HEK293T (cell line): Measurements from ENCODE around the gene MAGIX.

Experiments
- ARNT ChIP-seq: fragments of 450-650 bp; IDR thresholded peaks from 2 replicates; pipeline ENCODE4 v1.6.1; 2017; ENCODE audit warnings: mild to moderate bottlenecking
- BHLHE40 ChIP-seq: fragments of 450-650 bp; IDR thresholded peaks from 2 replicates; pipeline ENCODE4 v1.6.1; 2016; ENCODE audit warnings: mild to moderate bottlenecking, moderate library complexity, borderline replicate concordance
- ELF4 ChIP-seq: fragments of 450-650 bp; IDR thresholded peaks from 2 replicates; pipeline ENCODE4 v1.6.1; 2017; ENCODE audit warnings: antibody characterized with exemption
- FOXK2 ChIP-seq: fragments of 450-650 bp; IDR thresholded peaks from 2 replicates; pipeline ENCODE4 v1.6.1; 2016; ENCODE audit warnings: mild to moderate bottlenecking
- FOXM1 ChIP-seq: fragments of 450-650 bp; IDR thresholded peaks from 2 replicates; pipeline ENCODE4 v1.6.1; 2017; ENCODE audit warnings: mild to moderate bottlenecking, borderline replicate concordance
- HDGF ChIP-seq: fragments of 450-650 bp; IDR thresholded peaks from 2 replicates; pipeline ENCODE4 v1.6.1; 2017; ENCODE audit warnings: antibody characterized with exemption, borderline replicate concordance
- L3MBTL2 ChIP-seq: fragments of 450-650 bp; conservative IDR thresholded peaks from 2 replicates; pipeline ENCODE4 v1.6.1; 2016; ENCODE audit warnings: mild to moderate bottlenecking
- LEF1 ChIP-seq: fragments of 450-650 bp; IDR thresholded peaks from 2 replicates; pipeline ENCODE4 v1.6.1; 2017; ENCODE audit warnings: mild to moderate bottlenecking, borderline replicate concordance
- NFRKB ChIP-seq: fragments of 450-650 bp; IDR thresholded peaks from 2 replicates; pipeline ENCODE4 v1.6.1; 2016; ENCODE audit warnings: mild to moderate bottlenecking, moderate library complexity
- SP1 ChIP-seq: fragments of 450-650 bp; IDR thresholded peaks from 2 replicates; pipeline ENCODE4 v1.6.1; 2017
- SUZ12 ChIP-seq: fragments of 450-650 bp; IDR thresholded peaks from 2 replicates; pipeline ENCODE4 v1.6.1; 2016; ENCODE audit warnings: mild to moderate bottlenecking
- TARDBP ChIP-seq: fragments of 450-650 bp; IDR thresholded peaks from 2 replicates; pipeline ENCODE4 v1.6.1; 2016
- TF ChIP-seq, protein P1 (sequence below): fragments of 450-650 bp; IDR thresholded peaks from 2 replicates; pipeline ENCODE4 v1.6.1; 2016

DNA sequence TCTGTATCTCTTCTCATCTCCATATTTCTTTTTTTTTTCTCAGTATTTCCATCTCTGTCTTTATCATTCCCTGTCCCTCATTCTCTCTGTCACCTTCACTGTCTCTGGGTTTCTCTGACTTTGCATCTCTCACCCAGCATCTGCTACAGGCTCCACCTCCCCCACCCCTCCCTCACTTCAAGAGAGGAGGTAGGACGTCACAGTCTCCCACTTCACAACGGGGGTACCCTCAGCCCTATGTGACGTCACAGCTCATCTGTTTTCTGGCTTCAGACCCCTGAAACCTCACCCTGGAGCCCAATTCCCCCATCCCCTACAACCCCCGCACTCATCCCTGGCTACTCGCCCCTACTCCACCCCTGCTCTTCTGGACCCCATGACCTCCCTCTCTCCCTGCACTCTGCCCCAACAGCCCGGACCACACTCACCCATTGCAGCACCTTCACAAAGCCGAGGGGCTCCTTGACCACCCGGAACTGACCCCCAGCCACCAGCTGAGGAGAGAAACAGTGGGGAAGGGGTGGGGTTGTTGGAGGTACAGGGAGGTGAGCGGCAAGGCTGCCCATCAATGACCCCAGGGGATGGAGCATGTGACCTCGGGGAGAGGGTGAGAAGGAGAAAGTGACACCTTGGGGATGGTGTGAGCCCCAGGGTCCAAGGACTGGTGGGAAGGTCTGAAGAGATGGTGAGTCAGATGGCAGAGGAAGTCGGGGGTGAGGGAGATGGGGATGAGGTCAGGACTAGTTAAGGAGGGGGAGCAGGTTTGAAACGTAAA is 36.2 kb downstream of the MAGIX start:
- no peak for TF ChIP-seq SP1
- TF ChIP-seq SUZ12: no peak
- no peak for TF ChIP-seq FOXK2
- TF ChIP-seq BHLHE40: no peak
- TF ChIP-seq HDGF: no peak
- no peak for TF ChIP-seq ARNT
- no peak for TF ChIP-seq LEF1
- TF ChIP-seq FOXM1: no peak
- TF ChIP-seq, protein P1, sequence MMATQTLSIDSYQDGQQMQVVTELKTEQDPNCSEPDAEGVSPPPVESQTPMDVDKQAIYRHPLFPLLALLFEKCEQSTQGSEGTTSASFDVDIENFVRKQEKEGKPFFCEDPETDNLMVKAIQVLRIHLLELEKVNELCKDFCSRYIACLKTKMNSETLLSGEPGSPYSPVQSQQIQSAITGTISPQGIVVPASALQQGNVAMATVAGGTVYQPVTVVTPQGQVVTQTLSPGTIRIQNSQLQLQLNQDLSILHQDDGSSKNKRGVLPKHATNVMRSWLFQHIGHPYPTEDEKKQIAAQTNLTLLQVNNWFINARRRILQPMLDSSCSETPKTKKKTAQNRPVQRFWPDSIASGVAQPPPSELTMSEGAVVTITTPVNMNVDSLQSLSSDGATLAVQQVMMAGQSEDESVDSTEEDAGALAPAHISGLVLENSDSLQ: no peak
- no peak for TF ChIP-seq TARDBP
- TF ChIP-seq NFRKB: no peak
- TF ChIP-seq ELF4: no peak
- TF ChIP-seq L3MBTL2: no peak
